ENCODE data around the gene SHISAL1. TPM values are rescaled to one million over a fixed set of nuclear protein-coding genes. Genes with fewer than 3 reads are reported as not detected.

SHISAL1 gene
- total RNA-seq, 1 donor from 2014 or later, result 7.5 TPM

- peak; percentile 20 for DNase-seq (ENCODE audit: low spot score)
- Mint-ChIP-seq H3K4me1 (ENCODE audit: low read depth) (no peaks in the 10 kb centered on the region), H3K9me3 (ENCODE audit: low read depth) (no peaks in the 10 kb centered on the region), H3K27me3 (ENCODE audit: low read depth) (peaks cover 20% of the 10 kb centered on the region), H3K36me3 (ENCODE audit: low read depth) (peaks cover 7% of the 10 kb centered on the region), H3K4me3 (ENCODE audit: unreplicated experiment) (no peak overlapping the region), H3K27ac (ENCODE audit: unreplicated experiment) (no peak overlapping the region)
- TF ChIP-seq CTCF (IDR thresholded peaks at IDR 0.05), result no peak
Observed at GRCh38 chr22:44272401-44272771, 40.4 kb downstream of the SHISAL1 start.

- no peak for TF ChIP-seq CTCF (IDR thresholded peaks at IDR 0.05)
- no peak overlapping the region for H3K27ac Mint-ChIP-seq (ENCODE audit: unreplicated experiment)
- H3K9me3 Mint-ChIP-seq (ENCODE audit: low read depth), result no peaks in the 10 kb centered on the region
- H3K27me3 Mint-ChIP-seq (ENCODE audit: low read depth), result peaks cover 20% of the 10 kb centered on the region
- DNase-seq (ENCODE audit: low spot score), result peak; percentile 33
- H3K4me1 Mint-ChIP-seq (ENCODE audit: low read depth), result no peaks in the 10 kb centered on the region
- no peak overlapping the region for H3K4me3 Mint-ChIP-seq (ENCODE audit: unreplicated experiment)
- H3K36me3 Mint-ChIP-seq (ENCODE audit: low read depth), result peaks cover 7% of the 10 kb centered on the region
Observed at GRCh38 chr22:44271732-44272400, 40.9 kb downstream of the SHISAL1 start.

GRCh38 chr22:44271010-44271500 is 41.7 kb downstream of the SHISAL1 start:
- TF ChIP-seq CTCF (IDR thresholded peaks at IDR 0.05), result no peak
- peak; percentile 37 for DNase-seq (ENCODE audit: low spot score)
- Mint-ChIP-seq H3K4me3 (ENCODE audit: unreplicated experiment) (no peak overlapping the region), H3K36me3 (ENCODE audit: low read depth) (peaks cover 3% of the 10 kb centered on the region), H3K27ac (ENCODE audit: unreplicated experiment) (no peak overlapping the region), H3K9me3 (ENCODE audit: low read depth) (no peaks in the 10 kb centered on the region), H3K27me3 (ENCODE audit: low read depth) (peaks cover 14% of the 10 kb centered on the region), H3K4me1 (ENCODE audit: low read depth) (peaks cover 3% of the 10 kb centered on the region)

- Mint-ChIP-seq H3K4me1 (ENCODE audit: low read depth) (peaks cover 3% of the 10 kb centered on the region), H3K27me3 (ENCODE audit: low read depth) (peaks cover 11% of the 10 kb centered on the region), H3K36me3 (ENCODE audit: low read depth) (no peaks in the 10 kb centered on the region), H3K27ac (ENCODE audit: unreplicated experiment) (no peak overlapping the region), H3K4me3 (ENCODE audit: unreplicated experiment) (no peak overlapping the region), H3K9me3 (ENCODE audit: low read depth) (no peaks in the 10 kb centered on the region)
- TF ChIP-seq CTCF (IDR thresholded peaks at IDR 0.05), result no peak
- DNase-seq (ENCODE audit: low spot score), result peak; percentile 75
Observed at GRCh38 chr22:44270556-44270880, 42.2 kb downstream of the SHISAL1 start.

GRCh38 chr22:44269757-44270555 is 42.8 kb downstream of the SHISAL1 start:
- no peak for TF ChIP-seq CTCF (IDR thresholded peaks at IDR 0.05)
- Mint-ChIP-seq H3K4me1 (ENCODE audit: low read depth) (peaks cover 3% of the 10 kb centered on the region), H3K36me3 (ENCODE audit: low read depth) (no peaks in the 10 kb centered on the region), H3K9me3 (ENCODE audit: low read depth) (no peaks in the 10 kb centered on the region), H3K4me3 (ENCODE audit: unreplicated experiment) (no peak overlapping the region), H3K27ac (ENCODE audit: unreplicated experiment) (no peak overlapping the region), H3K27me3 (ENCODE audit: low read depth) (peaks cover 11% of the 10 kb centered on the region)
- DNase-seq (ENCODE audit: low spot score), result peak; percentile 53
